Measurements from ENCODE around the gene OTULIN.

The OTULIN gene

DNA sequence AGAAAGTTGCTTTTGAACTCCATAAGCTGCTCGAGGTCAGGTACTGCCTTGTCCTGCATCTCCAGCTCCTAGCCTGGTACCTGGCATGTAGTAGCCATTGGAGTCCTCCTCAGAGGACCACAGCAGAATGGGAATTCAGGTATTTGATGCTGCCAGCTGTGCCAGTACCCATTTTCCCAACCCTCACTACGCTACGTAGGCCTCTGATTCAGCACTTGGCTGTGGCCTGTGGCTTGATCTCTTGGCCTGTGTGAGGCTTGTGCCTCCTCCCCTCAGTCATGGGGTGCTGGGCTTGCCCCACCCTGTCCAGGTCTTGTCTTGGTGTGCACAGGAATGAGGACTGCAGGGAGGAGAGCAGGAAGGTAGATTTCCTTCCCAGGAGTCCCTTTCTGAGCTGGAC is 11.8 kb downstream of the OTULIN start:
- Histone ChIP-seq H3K4me3 (replicated peaks; ENCODE audit: insufficient read depth, low read length) (no peak overlapping the region), H3K27me3 (ENCODE audit: insufficient read depth, poor library complexity, severe bottlenecking) (no peaks in the 10 kb centered on the region), H3K27ac (replicated peaks) (no peak overlapping the region; the same call in 1 of the 2 replicates)
- TF ChIP-seq GABPA (IDR thresholded peaks at IDR 0.05; ENCODE audit: low read depth) (no peak), POLR2AphosphoS5 (IDR thresholded peaks at IDR 0.05; ENCODE audit: low read depth) (peak; percentile 46; the same call in 1 of the 2 replicates), SPI1 (IDR thresholded peaks at IDR 0.05; ENCODE audit: borderline replicate concordance, low read depth) (no peak)
- TF ChIP-seq, protein P1, sequence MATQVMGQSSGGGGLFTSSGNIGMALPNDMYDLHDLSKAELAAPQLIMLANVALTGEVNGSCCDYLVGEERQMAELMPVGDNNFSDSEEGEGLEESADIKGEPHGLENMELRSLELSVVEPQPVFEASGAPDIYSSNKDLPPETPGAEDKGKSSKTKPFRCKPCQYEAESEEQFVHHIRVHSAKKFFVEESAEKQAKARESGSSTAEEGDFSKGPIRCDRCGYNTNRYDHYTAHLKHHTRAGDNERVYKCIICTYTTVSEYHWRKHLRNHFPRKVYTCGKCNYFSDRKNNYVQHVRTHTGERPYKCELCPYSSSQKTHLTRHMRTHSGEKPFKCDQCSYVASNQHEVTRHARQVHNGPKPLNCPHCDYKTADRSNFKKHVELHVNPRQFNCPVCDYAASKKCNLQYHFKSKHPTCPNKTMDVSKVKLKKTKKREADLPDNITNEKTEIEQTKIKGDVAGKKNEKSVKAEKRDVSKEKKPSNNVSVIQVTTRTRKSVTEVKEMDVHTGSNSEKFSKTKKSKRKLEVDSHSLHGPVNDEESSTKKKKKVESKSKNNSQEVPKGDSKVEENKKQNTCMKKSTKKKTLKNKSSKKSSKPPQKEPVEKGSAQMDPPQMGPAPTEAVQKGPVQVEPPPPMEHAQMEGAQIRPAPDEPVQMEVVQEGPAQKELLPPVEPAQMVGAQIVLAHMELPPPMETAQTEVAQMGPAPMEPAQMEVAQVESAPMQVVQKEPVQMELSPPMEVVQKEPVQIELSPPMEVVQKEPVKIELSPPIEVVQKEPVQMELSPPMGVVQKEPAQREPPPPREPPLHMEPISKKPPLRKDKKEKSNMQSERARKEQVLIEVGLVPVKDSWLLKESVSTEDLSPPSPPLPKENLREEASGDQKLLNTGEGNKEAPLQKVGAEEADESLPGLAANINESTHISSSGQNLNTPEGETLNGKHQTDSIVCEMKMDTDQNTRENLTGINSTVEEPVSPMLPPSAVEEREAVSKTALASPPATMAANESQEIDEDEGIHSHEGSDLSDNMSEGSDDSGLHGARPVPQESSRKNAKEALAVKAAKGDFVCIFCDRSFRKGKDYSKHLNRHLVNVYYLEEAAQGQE (IDR thresholded peaks at IDR 0.05; ENCODE audit: insufficient replicate concordance, low read depth), result no peak
- TF ChIP-seq, protein P2, sequence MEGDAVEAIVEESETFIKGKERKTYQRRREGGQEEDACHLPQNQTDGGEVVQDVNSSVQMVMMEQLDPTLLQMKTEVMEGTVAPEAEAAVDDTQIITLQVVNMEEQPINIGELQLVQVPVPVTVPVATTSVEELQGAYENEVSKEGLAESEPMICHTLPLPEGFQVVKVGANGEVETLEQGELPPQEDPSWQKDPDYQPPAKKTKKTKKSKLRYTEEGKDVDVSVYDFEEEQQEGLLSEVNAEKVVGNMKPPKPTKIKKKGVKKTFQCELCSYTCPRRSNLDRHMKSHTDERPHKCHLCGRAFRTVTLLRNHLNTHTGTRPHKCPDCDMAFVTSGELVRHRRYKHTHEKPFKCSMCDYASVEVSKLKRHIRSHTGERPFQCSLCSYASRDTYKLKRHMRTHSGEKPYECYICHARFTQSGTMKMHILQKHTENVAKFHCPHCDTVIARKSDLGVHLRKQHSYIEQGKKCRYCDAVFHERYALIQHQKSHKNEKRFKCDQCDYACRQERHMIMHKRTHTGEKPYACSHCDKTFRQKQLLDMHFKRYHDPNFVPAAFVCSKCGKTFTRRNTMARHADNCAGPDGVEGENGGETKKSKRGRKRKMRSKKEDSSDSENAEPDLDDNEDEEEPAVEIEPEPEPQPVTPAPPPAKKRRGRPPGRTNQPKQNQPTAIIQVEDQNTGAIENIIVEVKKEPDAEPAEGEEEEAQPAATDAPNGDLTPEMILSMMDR (IDR thresholded peaks at IDR 0.05; ENCODE audit: insufficient read depth, low read length), result no peak
- DNase-seq (ENCODE audit: low read depth in 1 of 2, low spot score in 1 of 2), result peak in 1 of 2 experiments; percentile 76

- DNase-seq (ENCODE audit: low read depth in 1 of 2, low spot score in 1 of 2), result no peak
- TF ChIP-seq, protein P1 (IDR thresholded peaks at IDR 0.05; ENCODE audit: insufficient replicate concordance, low read depth), result no peak
- TF ChIP-seq SPI1 (IDR thresholded peaks at IDR 0.05; ENCODE audit: borderline replicate concordance, low read depth) (no peak), GABPA (IDR thresholded peaks at IDR 0.05; ENCODE audit: low read depth) (no peak), POLR2AphosphoS5 (IDR thresholded peaks at IDR 0.05; ENCODE audit: low read depth) (no peak)
- TF ChIP-seq, protein P2 (IDR thresholded peaks at IDR 0.05; ENCODE audit: insufficient read depth, low read length), result no peak
- Histone ChIP-seq H3K4me3 (replicated peaks; ENCODE audit: insufficient read depth, low read length) (no peak overlapping the region), H3K27me3 (ENCODE audit: insufficient read depth, poor library complexity, severe bottlenecking) (no peaks in the 10 kb centered on the region), H3K27ac (replicated peaks) (no peak overlapping the region)
These were observed 14.3 kb downstream of the OTULIN start for GRCh38 chr5:14678773-14679334.

- H3K27ac ChIP-seq (replicated peaks), result no peak overlapping the region
- H3K27me3 ChIP-seq (ENCODE audit: insufficient read depth, poor library complexity, severe bottlenecking), result no peaks in the 10 kb centered on the region
- no peak overlapping the region for H3K4me3 ChIP-seq (replicated peaks; ENCODE audit: insufficient read depth, low read length)
- no peak for DNase-seq (ENCODE audit: low read depth in 1 of 2, low spot score in 1 of 2)
- TF ChIP-seq, protein P1 (IDR thresholded peaks at IDR 0.05; ENCODE audit: insufficient replicate concordance, low read depth), result no peak
- TF ChIP-seq, protein P2 (IDR thresholded peaks at IDR 0.05; ENCODE audit: insufficient read depth, low read length), result no peak
- TF ChIP-seq SPI1 (IDR thresholded peaks at IDR 0.05; ENCODE audit: borderline replicate concordance, low read depth) (no peak), POLR2AphosphoS5 (IDR thresholded peaks at IDR 0.05; ENCODE audit: low read depth) (no peak), GABPA (IDR thresholded peaks at IDR 0.05; ENCODE audit: low read depth) (no peak)
These were observed 15.1 kb downstream of the OTULIN start for GRCh38 chr5:14679595-14679994.

Measured in HL-60 (cell line).